Measurements from ENCODE around the gene LDLR. TPM values are rescaled to one million over a fixed set of nuclear protein-coding genes. Genes with fewer than 3 reads are reported as not detected.

LDLR gene
- total RNA-seq, 2 experiments from 2014 or later, result 60.5 to 67.0 TPM

Small RNAs within 50 kb of the gene (microRNA-seq; reads per million reads assigned to microRNA genes)
- gene MIR6886 (ENCODE audit: borderline microRNAs expressed), result not detected

Other genes starting within 250 kb of the LDLR start
- gene C19orf38, start 241.0 kb upstream of the LDLR start, total RNA-seq, result not detected
- gene CARM1, start 217.9 kb upstream of the LDLR start, total RNA-seq, result 10 to 100 TPM; 18.1 to 21.3 TPM
- 10 to 100 TPM; 25.9 to 27.6 TPM for gene YIPF2, start 160.8 kb upstream of the LDLR start, total RNA-seq
- 10 to 100 TPM; 27.9 TPM for gene TIMM29, start 160.7 kb upstream of the LDLR start, total RNA-seq
- gene SMARCA4, start 128.4 kb upstream of the LDLR start, total RNA-seq, result 10 to 100 TPM; 73.5 to 76.2 TPM
- gene SPC24, start 66.3 kb downstream of the LDLR start, total RNA-seq, result under 1 TPM; 0.79 to 0.86 TPM
- gene KANK2, start 108.1 kb downstream of the LDLR start, total RNA-seq, result under 1 TPM in 1 of 2 experiments, not detected in 1; 0.22 TPM
- not detected for gene ANGPTL8, start 150.2 kb downstream of the LDLR start, total RNA-seq
- gene DOCK6, start 173.1 kb downstream of the LDLR start, total RNA-seq, result under 1 TPM; 0.19 to 0.54 TPM
- gene TSPAN16, start 206.7 kb downstream of the LDLR start, total RNA-seq, result not detected